Stimulated activated naive CD8-positive, alpha-beta T cell treated with anti-CD3 and anti-CD28 coated beads, Interleukin-15, amount 100 ng/mL, for 72 hours (primary cell): Measurements from ENCODE around the gene ACAD10.
"Not testable (repeated sequence)": the region's sequence is repeated elsewhere in the genome, so short reads cannot be mapped to it uniquely, and the experiment has no call there.

Source experiments
- ATAC-seq: fragments of 150-1000 bp; cut with Tn5 transposase; 2 replicates; pipeline ENCODE4 v1.10.0; 2021; ENCODE audit warnings: mild to moderate bottlenecking, moderate library complexity
- DNase-seq, 2 donors: peaks; one replicate each; pipeline ENCODE4 v3.0.0; 2021 to 2022
- H3K27ac Mint-ChIP-seq, 2 donors: one replicate each; pipeline ENCODE4 v1.8.0; 2022; ENCODE audit warnings: mild to moderate bottlenecking in 2 of 2, mixed read lengths in 2 of 2, moderate library complexity in 2 of 2
- H3K27me3 Mint-ChIP-seq: one replicate; pipeline ENCODE4 v1.8.0; 2022; ENCODE audit warnings: mixed read lengths
- H3K4me1 Mint-ChIP-seq: one replicate; pipeline ENCODE4 v1.8.0; 2022; ENCODE audit warnings: mild to moderate bottlenecking, mixed read lengths
- H3K4me3 Mint-ChIP-seq, 2 donors: one replicate each; pipeline ENCODE4 v1.8.0; 2022; ENCODE audit warnings: mild to moderate bottlenecking in 2 of 2, mixed read lengths in 2 of 2, moderate library complexity in 1 of 2
- H3K9me3 Mint-ChIP-seq, 2 donors: one replicate each; pipeline ENCODE4 v1.8.0; 2022; ENCODE audit warnings: mixed read lengths in 2 of 2

The ACAD10 gene

DNA sequence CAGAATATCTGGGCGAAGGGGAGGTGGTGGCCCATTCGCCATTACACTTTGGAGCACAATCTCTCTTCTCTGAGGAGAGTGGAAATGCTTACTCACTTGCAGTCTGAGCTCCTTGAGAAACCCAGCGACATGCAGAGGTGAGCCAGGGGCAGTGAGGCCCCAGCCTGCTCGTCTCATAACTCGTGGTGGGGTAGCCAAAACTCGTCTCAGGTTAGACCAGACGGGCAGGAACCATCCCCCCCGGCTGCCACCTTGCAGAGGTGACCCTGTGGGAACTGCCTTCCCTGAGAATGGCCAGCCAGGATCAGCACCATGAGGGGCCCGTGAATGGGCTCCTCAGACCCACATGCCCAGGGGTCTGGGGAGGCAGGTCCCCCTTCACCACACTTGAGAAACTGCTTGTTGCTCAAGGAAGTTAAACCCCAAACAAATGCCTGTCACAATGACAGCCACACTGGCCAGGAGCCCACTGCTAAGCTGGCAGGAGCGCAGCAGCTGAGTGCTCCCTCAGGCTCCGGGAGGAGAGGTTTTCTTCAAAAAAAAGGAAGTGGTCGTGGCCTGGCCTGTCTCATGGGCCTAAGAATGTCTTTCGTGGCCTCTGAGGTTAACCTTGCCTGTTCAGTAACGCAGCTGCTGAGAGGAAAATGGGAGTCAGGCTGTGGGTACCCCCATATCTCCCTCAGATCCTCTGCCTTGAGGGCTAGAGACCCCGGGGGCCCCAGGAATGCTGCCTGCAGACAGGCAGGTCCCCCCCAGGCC is 71.7 kb downstream of the ACAD10 start:
- Mint-ChIP-seq H3K4me3 (no peak overlapping the region), H3K27ac (peak overlapping the region; percentile 67 to 89), H3K4me1 (peaks cover 31% of the 10 kb centered on the region), H3K27me3 (peaks cover under 1% of the 10 kb centered on the region), H3K9me3 (no peaks in the 10 kb centered on the region)
- peak; percentile 79 for ATAC-seq
- peak in 1 of 2 donors; percentile 34 for DNase-seq

GRCh38 chr12:111758120-111758561 is 72.3 kb downstream of the ACAD10 start:
- ATAC-seq (peak; percentile 8), DNase-seq (no peak)
- Mint-ChIP-seq H3K27me3 (peaks cover 7% of the 10 kb centered on the region), H3K4me3 (no peak overlapping the region), H3K27ac (peak overlapping the region in 1 of 2 donors; percentile 36), H3K4me1 (peaks cover 31% of the 10 kb centered on the region), H3K9me3 (no peaks in the 10 kb centered on the region)

DNA sequence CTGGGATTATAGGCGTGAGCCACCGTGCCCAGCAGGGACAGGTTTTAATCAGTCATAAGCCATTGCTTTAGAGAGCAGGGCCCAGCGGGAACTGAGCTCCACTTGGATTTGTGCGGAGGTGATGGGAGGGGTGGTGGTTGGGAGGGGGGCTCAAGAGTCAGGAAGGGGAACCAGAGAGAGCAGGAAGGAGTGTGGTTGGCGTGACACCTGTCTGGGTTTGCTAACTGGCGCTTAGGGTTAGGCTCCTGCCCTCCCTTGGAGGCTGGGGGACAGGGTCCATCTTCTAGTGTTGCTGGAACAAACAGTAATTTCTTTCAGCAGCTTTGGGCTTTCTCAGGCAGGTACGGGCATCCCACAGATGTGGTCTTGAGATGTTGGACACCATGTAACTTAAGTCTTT is 73.4 kb downstream of the ACAD10 start:
- Mint-ChIP-seq H3K4me1 (peaks cover 31% of the 10 kb centered on the region), H3K27me3 (peaks cover 18% of the 10 kb centered on the region), H3K27ac (no peak overlapping the region), H3K9me3 (no peaks in the 10 kb centered on the region), H3K4me3 (no peak overlapping the region)
- no peak for DNase-seq
- ATAC-seq: no peak

GRCh38 chr12:111759991-111760390 is 74.1 kb downstream of the ACAD10 start:
- Mint-ChIP-seq H3K27me3 (peaks cover 21% of the 10 kb centered on the region), H3K4me1 (peaks cover 31% of the 10 kb centered on the region), H3K27ac (no peak overlapping the region), H3K4me3 (no peak overlapping the region), H3K9me3 (no peaks in the 10 kb centered on the region)
- ATAC-seq: no peak
- DNase-seq: no peak

GRCh38 chr12:111761099-111761498 is 75.2 kb downstream of the ACAD10 start:
- H3K27ac Mint-ChIP-seq: no peak overlapping the region
- H3K9me3 Mint-ChIP-seq: no peaks in the 10 kb centered on the region
- DNase-seq: no peak
- ATAC-seq: no peak
- no peak overlapping the region for H3K4me3 Mint-ChIP-seq
- peaks cover 36% of the 10 kb centered on the region for H3K4me1 Mint-ChIP-seq
- H3K27me3 Mint-ChIP-seq: peaks cover 32% of the 10 kb centered on the region

DNA sequence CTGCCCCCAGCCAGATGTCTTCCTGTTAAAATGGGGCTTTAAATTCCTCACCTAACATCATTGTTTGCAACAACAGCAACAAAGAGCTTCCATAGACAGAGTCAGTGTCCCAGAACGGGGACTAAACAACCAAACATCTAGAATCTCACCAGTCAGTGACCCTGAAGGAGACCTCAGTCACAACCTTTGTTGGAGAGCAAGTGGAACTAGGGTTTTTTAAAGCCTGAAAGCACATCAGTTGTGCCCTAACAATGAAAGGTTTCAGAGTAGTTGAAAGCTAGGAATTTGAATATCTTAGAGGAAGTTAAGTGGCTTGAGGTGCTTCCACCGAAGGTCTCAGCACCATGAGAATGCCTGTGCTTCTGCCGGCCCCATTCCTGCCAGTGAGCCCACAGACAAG is 75.9 kb downstream of the ACAD10 start:
- H3K27ac Mint-ChIP-seq: no peak overlapping the region
- peaks cover 40% of the 10 kb centered on the region for H3K4me1 Mint-ChIP-seq
- DNase-seq (no peak), ATAC-seq (no peak)
- peaks cover 38% of the 10 kb centered on the region for H3K27me3 Mint-ChIP-seq
- no peak overlapping the region for H3K4me3 Mint-ChIP-seq
- no peaks in the 10 kb centered on the region for H3K9me3 Mint-ChIP-seq

DNA sequence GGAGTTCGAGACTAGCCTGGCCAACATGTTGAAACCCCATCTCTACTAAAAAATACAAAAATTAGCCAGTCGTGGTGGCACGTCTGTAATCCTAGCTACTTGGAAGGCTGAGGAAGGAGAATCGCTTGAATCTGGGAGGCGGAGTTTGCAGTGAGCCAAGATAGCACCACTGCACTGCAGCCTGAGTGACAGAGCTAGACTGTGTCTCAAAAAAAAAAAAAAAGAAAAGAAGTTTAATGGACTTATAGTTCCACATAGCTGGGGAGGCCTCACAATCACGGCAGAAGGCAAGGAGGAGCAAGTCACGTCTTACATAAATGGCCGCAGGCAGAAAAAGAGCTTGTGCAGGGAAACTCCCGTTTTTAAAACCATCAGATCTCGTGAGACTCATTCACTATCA is 77.7 kb downstream of the ACAD10 start:
- Mint-ChIP-seq H3K4me1 (peaks cover 36% of the 10 kb centered on the region), H3K27me3 (peaks cover 56% of the 10 kb centered on the region), H3K27ac (peak overlapping the region in 1 of 2 donors; percentile 32)
- not testable (repeated sequence) for H3K9me3 Mint-ChIP-seq, DNase-seq, ATAC-seq, H3K4me3 Mint-ChIP-seq

DNA sequence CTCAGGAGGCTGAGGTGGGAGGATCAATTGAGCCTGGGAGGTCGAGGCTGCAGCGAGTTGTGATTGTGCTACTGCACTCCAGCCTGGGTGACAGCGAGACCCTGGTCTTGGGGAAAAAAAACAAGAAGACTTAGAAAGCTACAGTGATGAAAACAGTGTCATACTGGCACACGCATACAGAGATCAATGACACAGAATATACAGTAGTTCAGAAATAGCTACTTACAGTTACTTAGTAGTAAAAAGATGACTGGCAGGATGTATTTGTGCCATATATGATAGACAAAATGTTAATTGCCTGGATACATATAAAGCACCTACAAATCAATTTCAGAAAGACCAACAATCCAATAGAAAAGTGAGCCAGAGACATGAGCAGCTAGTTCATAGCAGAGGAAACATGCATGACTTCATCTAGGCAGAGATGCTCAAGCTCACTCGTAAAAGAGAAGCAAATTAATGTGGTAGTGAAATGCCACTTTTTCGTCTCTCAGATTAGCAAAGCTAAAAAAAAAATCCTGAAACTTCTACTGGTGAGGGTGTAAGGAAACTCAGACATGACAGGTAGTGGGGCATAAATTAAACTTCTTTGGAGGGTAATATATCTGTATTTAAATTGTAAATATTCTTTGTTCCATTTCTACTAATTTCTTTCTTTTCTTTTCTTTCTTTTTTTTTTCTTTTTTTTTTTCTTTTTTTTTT is 78.4 kb downstream of the ACAD10 start:
- Mint-ChIP-seq H3K27me3 (peaks cover 58% of the 10 kb centered on the region), H3K4me3 (peak overlapping the region in 1 of 2 donors; percentile 11), H3K27ac (no peak overlapping the region), H3K9me3 (no peaks in the 10 kb centered on the region), H3K4me1 (peaks cover 30% of the 10 kb centered on the region)
- no peak for DNase-seq
- no peak for ATAC-seq

GRCh38 chr12:111766608-111767361 is 80.9 kb downstream of the ACAD10 start, which contains the start of gene ALDH2:
Gene ALDH2 (plus strand): TSS chr12:111766933. CDS start chr12:111766983, 50 bp downstream.
- Mint-ChIP-seq H3K27me3 (peaks cover 58% of the 10 kb centered on the region), H3K4me1 (peaks cover 26% of the 10 kb centered on the region), H3K9me3 (no peaks in the 10 kb centered on the region), H3K4me3 (peak within 1 kb of the TSS; percentile 73 to 81), H3K27ac (peak within 1 kb of the TSS; percentile 89 to 97)
- DNase-seq (peak; percentile 45 to 55), ATAC-seq (peak; percentile 86)

GRCh38 chr12:111767362-111768158 is 81.7 kb downstream of the ACAD10 start:
- Mint-ChIP-seq H3K27me3 (peaks cover 57% of the 10 kb centered on the region), H3K4me3 (peak overlapping the region; percentile 73 to 81), H3K4me1 (peaks cover 26% of the 10 kb centered on the region), H3K9me3 (no peaks in the 10 kb centered on the region), H3K27ac (peak overlapping the region; percentile 34 to 89)
- DNase-seq: no peak
- no peak for ATAC-seq

DNA sequence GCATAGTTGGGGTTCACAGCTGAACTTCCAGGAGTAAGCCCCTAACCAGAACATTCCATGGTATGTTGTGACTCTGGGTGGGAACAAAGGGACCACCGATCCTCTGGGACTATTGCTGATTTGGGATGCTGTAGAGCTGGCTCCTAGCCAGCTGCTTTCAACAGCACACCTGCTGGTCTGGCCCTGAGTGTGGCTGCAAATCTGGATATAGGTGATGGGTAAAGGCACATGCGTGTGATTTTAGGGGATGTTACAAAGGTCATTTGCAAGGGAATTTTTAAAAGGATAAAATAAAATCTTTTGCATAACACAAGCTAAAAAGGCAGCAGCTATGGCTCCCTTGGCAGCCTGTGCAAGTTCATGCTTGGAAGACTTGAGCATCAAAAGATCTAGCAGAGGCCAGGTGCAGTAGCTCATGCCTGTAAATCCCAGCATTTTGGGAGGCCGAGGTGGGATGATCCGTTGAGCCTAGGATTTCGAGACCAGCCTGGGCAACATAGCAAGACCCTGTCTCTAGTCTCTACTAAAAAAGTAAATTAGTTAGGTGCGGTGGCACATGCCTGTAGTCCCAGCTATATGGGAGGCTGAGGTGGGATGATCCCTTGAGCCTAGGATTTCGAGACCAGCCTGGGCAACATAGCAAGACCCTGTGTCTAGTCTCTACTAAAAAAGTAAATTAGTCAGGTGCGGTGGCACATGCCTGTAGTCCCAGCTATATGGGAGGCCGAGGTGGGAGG is 82.5 kb downstream of the ACAD10 start:
- Mint-ChIP-seq H3K4me3 (no peak overlapping the region), H3K9me3 (no peaks in the 10 kb centered on the region), H3K27ac (peak overlapping the region; percentile 21 to 23), H3K27me3 (peaks cover 49% of the 10 kb centered on the region), H3K4me1 (peaks cover 26% of the 10 kb centered on the region)
- DNase-seq (no peak), ATAC-seq (no peak)

GRCh38 chr12:111769599-111769998 is 83.7 kb downstream of the ACAD10 start:
- Mint-ChIP-seq H3K9me3 (no peaks in the 10 kb centered on the region), H3K4me3 (no peak overlapping the region), H3K27me3 (peaks cover 40% of the 10 kb centered on the region), H3K27ac (no peak overlapping the region), H3K4me1 (peaks cover 28% of the 10 kb centered on the region)
- no peak for ATAC-seq
- no peak for DNase-seq

DNA sequence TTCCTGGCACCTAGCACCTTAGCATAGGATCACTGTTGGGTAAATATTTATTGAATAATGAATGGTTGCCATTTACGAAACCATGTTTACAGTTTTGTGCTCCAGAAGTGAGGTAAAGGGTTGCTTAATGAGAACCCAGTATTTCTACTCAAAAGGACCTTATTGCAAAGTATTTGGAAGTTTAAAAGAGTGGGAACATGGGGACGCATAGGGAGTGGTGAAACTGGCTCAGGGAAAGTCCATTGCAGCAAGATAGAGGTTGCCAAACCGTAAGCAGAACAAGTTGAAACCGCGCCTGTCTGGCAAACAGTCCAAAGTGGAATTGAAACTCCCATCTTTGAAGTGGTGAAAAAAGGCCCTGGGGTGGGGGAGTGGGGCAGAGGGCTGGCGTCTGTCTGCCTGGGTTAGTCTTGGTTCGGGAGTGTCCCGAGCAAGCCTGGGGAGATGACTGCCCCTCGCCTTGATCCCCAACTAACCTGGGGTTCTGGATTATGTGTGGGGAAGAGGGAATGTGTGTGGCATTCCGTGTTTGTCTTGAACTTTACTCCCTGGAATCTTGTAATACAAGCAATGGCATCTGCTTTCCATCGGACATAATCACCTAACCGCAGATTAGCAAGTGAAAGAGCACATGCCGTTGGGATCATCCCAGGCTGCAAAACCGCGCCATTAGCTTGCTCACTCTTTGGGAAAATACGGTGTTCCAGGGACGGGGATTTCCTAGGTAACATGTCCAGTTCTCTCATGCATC is 88.1 kb downstream of the ACAD10 start:
- H3K27ac Mint-ChIP-seq: no peak overlapping the region
- DNase-seq (no peak), ATAC-seq (no peak)

More for the DNA sequence above, 88.1 kb downstream of the ACAD10 start:
- Mint-ChIP-seq H3K4me3 (no peak overlapping the region), H3K9me3 (no peaks in the 10 kb centered on the region), H3K4me1 (peaks cover 18% of the 10 kb centered on the region), H3K27me3 (peaks cover 7% of the 10 kb centered on the region)
